Liver (tissue), 3 donors: ENCODE measurements around the gene DCUN1D3.

Experiments used
- FOXA1 ChIP-seq: IDR thresholded peaks from 2 replicates; pipeline ENCODE4 v1.6.1; 2016; ENCODE audit warnings: antibody characterized with exemption
- GABPA ChIP-seq, 2 donors: IDR thresholded peaks in 1 of 2; conservative IDR thresholded peaks in 1 of 2; 2 replicates each; pipeline ENCODE4 v1.6.1; 2016; ENCODE audit warnings: antibody characterized with exemption in 2 of 2, mild to moderate bottlenecking in 1 of 2, moderate library complexity in 1 of 2
- RAD21 ChIP-seq, 2 donors: IDR thresholded peaks; 2 replicates each; pipeline ENCODE4 v1.6.1; 2016; ENCODE audit warnings: antibody characterized with exemption in 2 of 2, mild to moderate bottlenecking in 2 of 2
- TAF1 ChIP-seq: conservative IDR thresholded peaks from 2 replicates; pipeline ENCODE4 v1.6.1; 2016; ENCODE audit warnings: antibody characterized with exemption, mild to moderate bottlenecking
- YY1 ChIP-seq: IDR thresholded peaks from 2 replicates; pipeline ENCODE4 v1.6.1; 2016; ENCODE audit warnings: antibody characterized with exemption, mild to moderate bottlenecking
- TF ChIP-seq, protein P1 (sequence below): fragments of 150-350 bp; IDR thresholded peaks from 2 replicates; pipeline ENCODE4 v1.5.1; 2017; ENCODE audit warnings: improper control_type of control experiment, low read depth, low read length; ENCODE audit not compliant: missing input control
- TF ChIP-seq, protein P2 (sequence below): IDR thresholded peaks from 2 replicates; pipeline ENCODE4 v1.6.1; 2016; ENCODE audit warnings: antibody characterized with exemption, mild to moderate bottlenecking
- TF ChIP-seq, protein P3 (sequence below): IDR thresholded peaks from 2 replicates; pipeline ENCODE4 v1.6.1; 2016; ENCODE audit warnings: antibody characterized with exemption
- donor health status: healthy.
- donor health status: healthy.

DNA sequence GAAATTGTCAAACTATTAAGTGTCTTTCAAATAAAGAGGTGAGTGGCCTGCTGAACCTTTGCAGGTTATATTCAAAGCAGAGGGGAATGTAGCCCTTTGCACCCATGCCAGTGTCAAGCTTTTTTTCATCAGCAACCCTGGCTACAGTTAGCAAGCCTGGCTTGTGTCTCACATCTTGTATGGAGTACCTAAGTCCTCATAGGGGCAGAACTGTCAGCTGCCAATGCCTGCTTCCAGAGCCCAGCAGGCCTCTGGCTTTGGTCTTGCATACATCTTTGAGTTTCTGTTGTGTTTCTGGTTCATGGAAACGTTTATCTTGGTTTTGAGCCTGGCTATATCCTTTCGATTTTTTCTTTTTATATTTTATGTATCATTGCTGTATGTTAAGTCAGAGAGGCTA lies 67.1 kb downstream of the DCUN1D3 start:
- TF ChIP-seq, protein P1, sequence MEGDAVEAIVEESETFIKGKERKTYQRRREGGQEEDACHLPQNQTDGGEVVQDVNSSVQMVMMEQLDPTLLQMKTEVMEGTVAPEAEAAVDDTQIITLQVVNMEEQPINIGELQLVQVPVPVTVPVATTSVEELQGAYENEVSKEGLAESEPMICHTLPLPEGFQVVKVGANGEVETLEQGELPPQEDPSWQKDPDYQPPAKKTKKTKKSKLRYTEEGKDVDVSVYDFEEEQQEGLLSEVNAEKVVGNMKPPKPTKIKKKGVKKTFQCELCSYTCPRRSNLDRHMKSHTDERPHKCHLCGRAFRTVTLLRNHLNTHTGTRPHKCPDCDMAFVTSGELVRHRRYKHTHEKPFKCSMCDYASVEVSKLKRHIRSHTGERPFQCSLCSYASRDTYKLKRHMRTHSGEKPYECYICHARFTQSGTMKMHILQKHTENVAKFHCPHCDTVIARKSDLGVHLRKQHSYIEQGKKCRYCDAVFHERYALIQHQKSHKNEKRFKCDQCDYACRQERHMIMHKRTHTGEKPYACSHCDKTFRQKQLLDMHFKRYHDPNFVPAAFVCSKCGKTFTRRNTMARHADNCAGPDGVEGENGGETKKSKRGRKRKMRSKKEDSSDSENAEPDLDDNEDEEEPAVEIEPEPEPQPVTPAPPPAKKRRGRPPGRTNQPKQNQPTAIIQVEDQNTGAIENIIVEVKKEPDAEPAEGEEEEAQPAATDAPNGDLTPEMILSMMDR: no peak
- TF ChIP-seq TAF1 (no peak), FOXA1 (no peak), RAD21 (IDR thresholded peaks at IDR 0.05) (no peak), GABPA (IDR thresholded peaks at IDR 0.05 in 1 of 2, conservative IDR thresholded peaks at IDR 0.05 in 1 of 2) (no peak), YY1 (no peak)
- TF ChIP-seq, protein P2, sequence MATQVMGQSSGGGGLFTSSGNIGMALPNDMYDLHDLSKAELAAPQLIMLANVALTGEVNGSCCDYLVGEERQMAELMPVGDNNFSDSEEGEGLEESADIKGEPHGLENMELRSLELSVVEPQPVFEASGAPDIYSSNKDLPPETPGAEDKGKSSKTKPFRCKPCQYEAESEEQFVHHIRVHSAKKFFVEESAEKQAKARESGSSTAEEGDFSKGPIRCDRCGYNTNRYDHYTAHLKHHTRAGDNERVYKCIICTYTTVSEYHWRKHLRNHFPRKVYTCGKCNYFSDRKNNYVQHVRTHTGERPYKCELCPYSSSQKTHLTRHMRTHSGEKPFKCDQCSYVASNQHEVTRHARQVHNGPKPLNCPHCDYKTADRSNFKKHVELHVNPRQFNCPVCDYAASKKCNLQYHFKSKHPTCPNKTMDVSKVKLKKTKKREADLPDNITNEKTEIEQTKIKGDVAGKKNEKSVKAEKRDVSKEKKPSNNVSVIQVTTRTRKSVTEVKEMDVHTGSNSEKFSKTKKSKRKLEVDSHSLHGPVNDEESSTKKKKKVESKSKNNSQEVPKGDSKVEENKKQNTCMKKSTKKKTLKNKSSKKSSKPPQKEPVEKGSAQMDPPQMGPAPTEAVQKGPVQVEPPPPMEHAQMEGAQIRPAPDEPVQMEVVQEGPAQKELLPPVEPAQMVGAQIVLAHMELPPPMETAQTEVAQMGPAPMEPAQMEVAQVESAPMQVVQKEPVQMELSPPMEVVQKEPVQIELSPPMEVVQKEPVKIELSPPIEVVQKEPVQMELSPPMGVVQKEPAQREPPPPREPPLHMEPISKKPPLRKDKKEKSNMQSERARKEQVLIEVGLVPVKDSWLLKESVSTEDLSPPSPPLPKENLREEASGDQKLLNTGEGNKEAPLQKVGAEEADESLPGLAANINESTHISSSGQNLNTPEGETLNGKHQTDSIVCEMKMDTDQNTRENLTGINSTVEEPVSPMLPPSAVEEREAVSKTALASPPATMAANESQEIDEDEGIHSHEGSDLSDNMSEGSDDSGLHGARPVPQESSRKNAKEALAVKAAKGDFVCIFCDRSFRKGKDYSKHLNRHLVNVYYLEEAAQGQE: no peak
- TF ChIP-seq, protein P3, sequence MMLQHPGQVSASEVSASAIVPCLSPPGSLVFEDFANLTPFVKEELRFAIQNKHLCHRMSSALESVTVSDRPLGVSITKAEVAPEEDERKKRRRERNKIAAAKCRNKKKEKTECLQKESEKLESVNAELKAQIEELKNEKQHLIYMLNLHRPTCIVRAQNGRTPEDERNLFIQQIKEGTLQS: no peak
